GM20431 (cell line): ENCODE results near the gene EPB41.
"Not testable (repeated sequence)": the region's sequence is repeated elsewhere in the genome, so short reads cannot be mapped to it uniquely, and the experiment has no call there.

Source experiments
- in situ Hi-C: fragments of 300-500 bp; cut with MseI, MboI; formaldehyde crosslinking; loops from one replicate; pipeline ENCODE4 v1.15.0; 2020; ENCODE audit warnings: low sequenced_read_pairs; ENCODE audit not compliant: unreplicated experiment

Gene EPB41

GRCh38 chr1:29121936-29122681 is 207.7 kb downstream of the EPB41 start:
- in situ Hi-C loops, result no loop called here

DNA sequence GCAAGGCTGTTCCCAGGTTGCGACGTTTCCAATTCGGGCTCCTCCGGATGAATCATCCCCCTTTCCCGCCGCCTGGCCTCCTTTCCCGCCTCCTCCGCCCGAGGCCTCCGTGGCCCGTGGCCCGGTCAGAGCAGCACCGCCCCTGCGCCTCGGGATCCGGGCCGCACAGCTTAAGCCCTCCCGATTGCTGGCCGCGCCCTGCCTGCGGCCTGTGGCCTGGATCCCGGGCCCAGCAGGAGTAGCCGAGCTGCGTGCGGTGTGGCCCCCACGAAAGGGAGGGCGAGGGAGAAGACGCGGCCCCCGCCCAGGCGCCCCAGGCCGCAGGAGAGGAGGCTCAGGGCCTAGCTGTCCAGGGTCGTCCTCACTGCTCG is 208.3 kb downstream of the EPB41 start:
- in situ Hi-C loops, result no loop called here

DNA sequence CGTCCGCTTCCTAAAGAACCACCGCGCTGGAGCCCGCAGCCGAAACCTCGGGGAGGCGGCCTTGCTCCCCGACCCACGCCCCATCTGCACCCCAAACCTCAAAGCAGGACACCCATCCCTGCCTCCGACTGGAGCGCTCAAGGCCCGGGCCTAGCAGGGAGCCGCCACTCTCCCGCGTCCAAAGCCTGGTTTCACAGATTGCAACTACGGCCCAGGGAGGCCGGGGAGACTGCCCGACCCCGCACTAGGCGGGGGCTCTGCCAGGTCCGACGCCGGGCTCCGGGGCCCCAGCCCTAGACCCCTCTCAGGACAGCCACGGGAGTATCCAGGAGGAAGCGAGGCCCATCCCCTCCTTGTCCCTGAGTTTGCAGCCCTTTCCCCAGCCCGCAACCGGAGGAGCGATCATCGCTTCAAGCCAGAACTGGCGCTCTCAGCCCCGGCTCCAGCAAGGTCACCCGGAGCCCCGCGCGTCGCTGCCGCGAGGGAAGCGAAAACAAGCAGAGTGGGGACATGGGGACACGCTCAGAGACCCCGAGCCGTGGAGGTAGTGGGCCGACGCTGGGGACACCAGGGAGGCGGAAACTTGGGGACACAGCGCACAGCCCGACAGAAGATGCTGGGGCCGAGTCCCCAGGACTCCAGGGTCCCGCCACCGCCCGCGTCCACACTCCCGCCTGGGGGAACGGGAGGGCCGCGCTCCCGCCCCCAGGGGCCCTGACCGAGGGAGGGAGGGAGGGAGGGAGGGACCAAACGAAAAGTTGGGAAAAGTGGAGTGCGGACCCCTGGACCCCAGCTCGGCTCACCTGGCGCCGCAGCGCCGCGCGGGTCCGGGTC is 208.9 kb downstream of the EPB41 start:
- in situ Hi-C loops, result no loop called here

GRCh38 chr1:29123887-29124365 is 209.6 kb downstream of the EPB41 start, which contains the start of gene TMEM200B:
TSS of gene TMEM200B (minus strand) at chr1:29123903. CDS start at chr1:29121828, 2,075 bp downstream.
- in situ Hi-C loops, result no loop called here

GRCh38 chr1:29124366-29125236 is 210.2 kb downstream of the EPB41 start:
- in situ Hi-C loops, result no loop called here

GRCh38 chr1:29125237-29125641 is 210.9 kb downstream of the EPB41 start:
- in situ Hi-C loops, result no loop called here

- in situ Hi-C loops, result no loop called here
Measured at GRCh38 chr1:29125788-29126187, 211.4 kb downstream of the EPB41 start.

GRCh38 chr1:29126198-29126597 is 211.8 kb downstream of the EPB41 start:
- in situ Hi-C loops, result no loop called here

- in situ Hi-C loops, result no loop called here
Measured at GRCh38 chr1:29128739-29129138, 214.4 kb downstream of the EPB41 start.

- in situ Hi-C loops, result no loop called here
Measured at GRCh38 chr1:29129916-29130315, 215.5 kb downstream of the EPB41 start.

DNA sequence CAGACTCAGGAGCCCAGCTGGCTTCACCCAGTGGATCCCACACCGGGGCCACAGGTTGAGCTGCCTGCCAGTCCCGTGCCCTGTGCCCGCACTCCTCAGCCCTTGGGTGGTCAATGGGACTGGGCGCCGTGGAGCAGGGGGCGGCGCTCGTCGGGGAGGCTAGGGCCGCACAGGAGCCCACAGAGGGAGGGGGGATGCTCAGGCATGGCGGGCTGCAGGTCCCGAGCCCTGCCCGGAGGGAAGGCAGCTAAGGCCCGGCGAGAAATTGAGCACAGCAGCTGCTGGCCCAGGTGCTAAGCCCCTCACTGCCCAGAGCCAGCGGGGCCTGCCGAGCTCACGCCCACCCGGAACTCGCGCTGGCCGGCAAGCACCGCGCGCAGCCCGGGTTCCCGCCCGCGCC is 216.7 kb downstream of the EPB41 start:
- in situ Hi-C loops, result not testable (repeated sequence)

DNA sequence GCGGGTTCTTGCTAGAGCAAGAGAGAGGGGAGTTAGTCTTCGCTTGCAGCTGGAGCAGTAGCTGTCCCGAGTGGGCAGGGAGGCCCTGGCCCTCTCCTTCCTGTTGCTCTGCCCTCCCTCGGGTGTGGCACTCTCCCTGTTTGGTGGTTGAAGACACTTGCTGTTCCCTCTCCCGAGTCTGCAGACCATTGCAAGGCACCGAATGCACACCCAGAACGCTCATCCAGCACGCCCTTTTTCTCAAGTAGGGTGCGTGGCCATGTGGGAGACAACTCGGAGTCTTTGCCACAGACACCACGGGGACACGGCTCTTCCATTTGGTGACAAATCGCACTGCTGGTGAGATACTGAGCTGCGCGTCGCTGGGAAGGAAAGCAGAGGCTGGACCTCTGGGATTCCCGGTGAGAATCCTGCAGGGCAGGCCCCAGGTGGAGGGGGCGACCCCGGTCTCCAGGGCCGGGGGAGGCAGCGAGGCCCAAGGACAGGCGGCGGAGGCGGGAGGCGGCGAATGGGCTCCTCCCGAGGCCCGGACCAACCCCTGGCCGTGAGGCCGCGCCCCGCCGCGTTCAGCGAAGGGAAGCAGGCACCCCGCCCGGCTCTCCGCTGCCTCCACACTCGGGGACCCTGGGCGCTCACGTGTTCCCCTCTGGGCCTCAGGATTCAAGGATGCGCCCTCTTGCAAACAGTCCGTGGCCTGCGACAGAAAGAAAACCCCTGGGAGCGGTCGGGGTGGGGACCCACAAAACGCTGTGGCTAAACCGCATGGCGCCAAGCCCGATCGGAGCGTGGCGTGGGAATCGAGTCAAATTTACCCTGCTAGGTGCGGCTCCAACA is 219.7 kb downstream of the EPB41 start:
- in situ Hi-C loops, result no loop called here

DNA sequence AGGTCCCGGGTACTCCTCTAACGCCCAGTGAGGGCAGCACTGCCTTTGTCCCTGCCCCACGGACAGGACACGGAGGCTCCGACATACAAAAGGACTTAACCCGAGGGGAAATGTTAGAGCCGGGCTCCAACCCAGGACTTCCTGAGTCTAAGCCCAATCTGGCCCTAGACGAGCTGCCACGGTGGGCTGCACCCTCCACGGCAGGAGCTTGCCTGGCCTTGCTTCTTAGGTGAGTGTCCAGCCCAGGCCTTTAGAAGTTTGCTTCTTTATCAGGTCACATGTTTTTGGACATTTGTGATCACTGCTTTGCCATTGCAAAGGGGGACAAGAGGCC is 220.3 kb downstream of the EPB41 start:
- in situ Hi-C loops, result no loop called here

DNA sequence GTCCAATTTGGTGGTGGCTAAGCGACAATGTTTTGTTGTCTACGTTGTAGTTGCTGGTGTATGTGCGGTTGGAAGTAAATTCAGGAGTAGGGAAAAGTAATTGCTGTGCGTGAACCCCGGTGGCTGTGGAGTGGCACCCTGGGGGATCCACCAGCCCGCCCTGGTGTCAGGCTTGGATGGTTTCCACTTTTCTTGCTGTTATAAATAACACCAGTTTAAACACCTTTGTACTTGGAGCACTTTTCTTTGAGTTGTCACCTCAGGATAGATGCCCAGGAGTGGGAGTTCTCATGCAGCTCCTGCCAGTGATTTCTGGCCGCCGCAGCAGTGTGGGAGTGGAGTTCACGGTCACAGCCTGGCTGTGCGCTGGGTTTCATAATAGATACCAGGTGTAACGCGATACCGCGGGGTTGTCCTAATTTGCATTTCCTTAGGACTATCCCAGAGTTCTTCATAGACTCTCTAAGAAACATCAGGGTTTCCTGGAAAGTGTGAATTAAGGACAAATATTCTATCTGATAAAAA is 222.1 kb downstream of the EPB41 start:
- in situ Hi-C loops, result no loop called here

DNA sequence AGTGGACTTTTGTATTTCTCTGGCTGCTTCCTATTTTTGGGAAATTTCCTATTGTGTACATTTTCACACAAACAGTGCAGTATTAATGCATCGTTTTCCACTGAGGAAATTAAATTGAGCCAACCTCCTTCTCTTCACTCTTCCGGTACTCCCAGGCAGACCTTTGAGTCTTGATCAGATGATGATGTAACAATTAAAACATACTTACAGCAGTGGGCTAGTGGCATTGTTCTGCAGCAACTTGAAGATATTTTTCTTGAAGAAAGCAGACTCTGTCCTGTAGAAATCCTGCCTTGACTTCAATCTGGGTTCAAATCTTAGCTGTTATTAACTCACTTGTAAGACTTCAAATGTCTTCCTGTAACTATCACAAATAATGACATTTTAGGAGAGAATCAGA is 228.3 kb downstream of the EPB41 start:
- in situ Hi-C loops, result no loop called here

- in situ Hi-C loops, result no loop called here
Measured at GRCh38 chr1:29144178-29144577, 229.8 kb downstream of the EPB41 start.

GRCh38 chr1:29145739-29146437 is 231.5 kb downstream of the EPB41 start:
- in situ Hi-C loops, result no loop called here

DNA sequence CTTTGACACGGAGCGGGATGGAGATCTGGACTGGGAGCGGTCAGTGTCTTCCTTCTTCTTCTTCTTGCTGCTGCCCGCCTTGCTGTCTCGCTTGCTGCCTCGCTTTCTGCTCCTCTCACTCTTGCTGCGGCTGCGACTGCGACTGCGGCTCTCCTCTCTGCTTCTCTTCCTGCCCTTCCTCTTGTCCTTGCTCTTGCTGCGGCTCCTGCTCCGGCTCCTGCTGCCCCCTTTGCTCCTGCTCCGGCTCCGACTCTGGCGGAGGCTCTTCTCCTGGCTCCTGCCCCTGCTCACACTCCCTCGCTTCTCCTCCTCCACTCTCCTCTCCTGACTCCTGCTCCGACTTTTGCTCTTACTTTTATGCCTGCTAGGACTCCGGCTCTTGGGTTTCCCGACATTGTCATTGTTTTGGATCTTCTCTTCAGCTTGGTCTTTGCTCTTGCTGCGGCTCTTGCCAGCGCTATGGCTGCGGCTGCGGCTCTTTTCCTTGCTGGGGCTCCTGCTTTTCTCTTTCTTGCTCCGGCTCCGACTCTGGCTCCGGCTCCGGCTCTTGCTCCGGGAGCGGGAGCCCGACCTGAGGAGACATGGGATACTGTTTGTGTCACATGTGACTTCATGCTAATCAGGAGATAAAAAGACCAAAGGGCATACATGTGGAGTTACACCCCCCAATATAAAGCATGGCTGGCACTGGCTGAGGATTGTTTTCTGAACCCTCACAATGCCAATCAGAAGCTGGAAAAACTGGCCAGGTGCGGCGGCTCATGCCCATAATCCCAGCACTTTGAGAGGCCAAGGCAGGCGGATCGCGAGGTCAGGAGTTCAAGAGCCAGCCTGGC is 234.5 kb downstream of the EPB41 start:
- in situ Hi-C loops, result no loop called here
